Stimulated activated CD8-positive, alpha-beta memory T cell treated with anti-CD3 and anti-CD28 coated beads, Interleukin-12 subunit alpha, Interleukin-12 subunit beta, amount 100 ng/mL, for 24 hours (primary cell): ENCODE results near the gene LYSET.
"Not testable (repeated sequence)": the region's sequence is repeated elsewhere in the genome, so short reads cannot be mapped to it uniquely, and the experiment has no call there.

Experiments used
- DNase-seq: peaks from one replicate; pipeline ENCODE4 v3.0.0-alpha.2; 2020; ENCODE audit errors: extremely low read depth

Gene LYSET

GRCh38 chr14:93168610-93169009, 16.5 kb upstream of the LYSET start:
- DNase-seq, result not testable (repeated sequence)

DNA sequence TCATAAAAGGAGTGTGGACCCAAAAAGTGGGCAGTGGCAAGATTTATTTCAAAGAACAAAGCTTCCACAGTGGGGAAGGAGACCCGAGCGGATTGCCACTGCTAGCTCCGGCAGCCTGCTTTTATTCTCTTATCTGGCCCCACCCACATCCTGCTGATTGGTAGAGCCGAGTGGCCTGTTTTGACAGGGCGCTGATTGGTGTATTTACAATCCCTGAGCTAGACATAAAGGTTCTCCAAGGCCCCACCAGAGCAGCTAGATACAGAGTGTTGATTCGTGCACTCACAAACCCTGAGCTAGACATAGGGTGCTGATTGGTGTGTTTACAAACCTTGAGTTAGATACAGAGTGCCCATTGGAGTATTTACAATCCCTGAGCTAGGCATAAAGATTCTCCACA, 15.5 kb upstream of the LYSET start:
- not testable (repeated sequence) for DNase-seq

DNA sequence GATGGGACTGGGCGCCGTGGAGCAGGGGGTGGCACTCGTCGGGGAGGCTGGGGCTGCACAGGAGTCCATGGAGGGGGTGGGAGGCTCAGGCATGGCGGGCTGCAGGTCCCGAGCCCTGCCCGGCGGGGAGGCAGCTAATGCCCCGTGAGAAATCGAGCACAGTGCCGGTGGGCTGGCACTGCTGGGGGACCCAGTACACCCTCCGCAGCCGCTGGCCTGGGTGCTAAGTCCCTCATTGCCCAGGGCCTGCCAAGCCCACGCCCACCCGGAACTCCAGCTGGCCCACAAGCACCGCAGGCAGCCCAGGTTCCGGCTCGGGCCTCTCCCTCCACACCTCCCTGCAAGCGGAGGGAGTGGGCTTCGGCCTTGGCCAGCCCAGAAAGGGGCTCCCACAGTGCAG, 15.0 kb upstream of the LYSET start:
- not testable (repeated sequence) for DNase-seq

- DNase-seq, result no peak
Measured at GRCh38 chr14:93171376-93171775, 13.7 kb upstream of the LYSET start.

DNA sequence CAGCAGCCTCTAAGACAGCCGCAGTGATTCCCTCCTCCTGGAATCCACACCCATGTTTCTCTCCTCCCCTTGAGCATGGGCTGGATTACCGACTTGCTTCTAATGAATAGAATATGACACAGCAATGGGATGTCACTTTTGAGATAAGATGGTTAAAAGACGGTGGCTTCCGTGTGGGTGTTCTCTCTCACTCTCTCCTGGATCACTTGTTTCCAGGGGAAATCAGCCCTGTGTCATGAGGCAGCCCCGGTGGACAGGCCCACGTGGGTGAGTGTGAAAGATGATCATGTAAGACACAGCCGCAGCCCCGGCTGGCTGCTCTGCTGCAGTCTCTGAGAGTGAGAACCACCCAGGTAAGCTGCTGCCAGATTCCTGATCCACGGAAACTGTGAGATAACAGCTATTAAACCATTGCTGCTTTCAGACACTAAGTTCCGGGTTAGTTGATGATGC, 11.1 kb upstream of the LYSET start:
- DNase-seq, result no peak

DNA sequence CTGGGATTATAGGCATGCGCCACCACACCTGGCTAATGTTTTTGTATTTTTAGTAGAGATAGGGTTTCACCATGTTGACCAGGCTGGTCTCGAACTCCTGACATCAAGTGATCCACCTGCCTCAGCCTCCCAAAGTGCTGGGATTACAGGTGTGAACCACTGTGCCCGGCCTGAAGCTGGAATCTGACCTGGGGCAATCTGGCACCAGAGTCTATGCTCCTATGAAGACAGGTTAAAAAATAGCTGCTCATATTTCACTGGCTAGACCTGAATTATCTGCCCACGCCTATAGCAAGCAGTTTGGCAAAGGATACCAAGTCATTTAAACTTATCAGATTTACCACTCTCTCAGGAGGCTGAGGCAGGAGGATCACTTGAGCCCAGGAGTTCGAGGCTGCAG, 10.4 kb upstream of the LYSET start:
- not testable (repeated sequence) for DNase-seq

- no peak for DNase-seq
Measured at GRCh38 chr14:93175492-93175891, 9.6 kb upstream of the LYSET start.

- no peak for DNase-seq
Measured at GRCh38 chr14:93183596-93184317, 1.4 kb upstream of the LYSET start.

GRCh38 chr14:93185349-93185720, 218 bp downstream of the LYSET start:
- DNase-seq, result no peak

GRCh38 chr14:93186466-93186865, 1.3 kb downstream of the LYSET start:
- DNase-seq, result no peak

GRCh38 chr14:93186956-93187355, 1.8 kb downstream of the LYSET start:
- DNase-seq, result no peak

DNA sequence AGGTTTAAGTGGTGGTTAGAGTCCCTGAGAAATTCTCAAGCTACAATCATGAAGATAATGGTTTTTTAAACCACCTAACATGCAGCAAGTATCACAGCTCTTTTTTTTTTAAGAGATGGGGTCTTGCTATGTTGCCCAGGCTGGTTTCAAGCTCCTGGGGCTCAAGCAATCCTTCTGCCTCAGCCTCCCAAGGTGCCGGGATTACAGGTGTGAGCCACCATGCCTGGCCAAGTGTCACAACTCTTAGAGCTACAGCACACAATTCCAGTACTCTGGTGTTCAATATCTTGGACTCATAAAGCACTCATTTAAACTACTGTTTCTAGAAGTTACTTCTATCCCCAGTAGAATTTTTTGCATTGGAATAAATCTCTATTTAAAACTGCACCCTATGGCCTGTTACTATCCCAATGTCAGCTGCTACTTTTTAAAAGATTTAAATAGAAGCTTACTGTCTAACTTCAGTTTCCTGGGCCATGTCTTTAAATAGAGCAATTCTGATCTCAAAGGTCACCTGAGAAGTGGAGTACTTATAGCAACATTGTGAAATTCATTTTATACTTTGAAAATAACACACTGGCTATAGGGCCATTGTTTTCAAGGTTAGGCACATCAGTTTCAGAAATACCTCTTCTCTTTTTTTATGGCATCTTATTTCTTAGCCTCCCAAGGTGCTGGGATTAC, 10.3 kb downstream of the LYSET start:
- DNase-seq, result no peak

GRCh38 chr14:93199031-93199430, 13.9 kb downstream of the LYSET start:
- DNase-seq, result no peak

DNA sequence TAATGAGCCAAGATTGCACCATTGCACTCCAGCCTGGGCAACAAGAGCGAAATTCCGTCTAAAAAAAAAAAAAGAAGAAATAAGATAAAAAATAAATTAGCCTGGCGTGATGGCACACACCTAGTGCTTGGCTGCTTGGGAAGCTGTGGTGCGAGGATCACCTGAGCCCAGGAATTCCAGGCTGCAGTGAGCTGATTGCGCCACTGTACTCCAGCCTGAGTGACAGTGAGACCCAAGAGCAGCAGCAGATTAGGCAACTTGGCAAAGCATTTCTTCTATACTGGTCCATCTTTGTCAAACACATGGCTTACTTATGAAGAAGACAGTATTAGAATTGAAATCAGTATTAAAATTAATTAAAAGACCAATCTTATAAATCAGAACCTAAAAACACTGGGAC, 15.4 kb downstream of the LYSET start:
- no peak for DNase-seq

- DNase-seq, result no peak
Measured at GRCh38 chr14:93201155-93201704, 16.1 kb downstream of the LYSET start.

DNA sequence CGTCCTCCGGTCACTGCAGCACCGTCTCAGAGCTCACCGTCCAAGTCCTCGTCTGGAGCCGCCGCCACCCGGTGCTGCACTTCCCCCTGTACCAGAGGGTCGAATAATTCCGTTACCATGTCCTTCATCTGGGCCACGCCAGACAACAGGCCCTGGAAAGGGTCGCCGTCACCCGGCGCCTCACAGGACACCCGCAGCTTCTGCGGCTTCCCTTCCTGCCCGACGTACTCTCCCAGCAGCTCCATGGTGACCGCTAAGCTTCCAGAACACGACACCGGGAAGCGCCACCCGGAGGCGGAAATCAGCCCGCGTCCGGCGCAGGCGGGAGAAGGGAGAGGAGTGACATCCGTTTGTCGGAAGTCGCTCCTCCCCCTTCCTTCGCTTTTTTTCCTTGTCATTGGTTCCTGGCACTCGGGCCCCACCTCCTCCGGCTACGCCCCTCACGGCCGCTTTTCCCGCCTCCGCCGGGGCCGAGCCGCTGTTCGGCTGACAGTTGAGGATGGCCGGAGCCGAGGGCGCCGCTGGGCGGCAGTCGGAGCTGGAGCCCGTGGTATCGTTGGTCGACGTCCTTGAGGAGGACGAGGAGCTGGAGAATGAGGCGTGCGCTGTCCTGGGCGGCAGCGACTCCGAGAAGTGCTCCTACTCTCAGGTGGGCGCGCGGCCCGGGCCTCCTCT, 21.8 kb downstream of the LYSET start, which contains the start of the genes GON7 and UBR7:
Gene GON7 (minus strand): TSS at position 273 of the 675 bp plus-strand sequence. CDS start 28 bp downstream, at position 245.
Gene UBR7 (plus strand): TSS at position 464 of the 675 bp plus-strand sequence. CDS start 36 bp downstream, at position 500.
- DNase-seq, result peak; percentile 73

DNA sequence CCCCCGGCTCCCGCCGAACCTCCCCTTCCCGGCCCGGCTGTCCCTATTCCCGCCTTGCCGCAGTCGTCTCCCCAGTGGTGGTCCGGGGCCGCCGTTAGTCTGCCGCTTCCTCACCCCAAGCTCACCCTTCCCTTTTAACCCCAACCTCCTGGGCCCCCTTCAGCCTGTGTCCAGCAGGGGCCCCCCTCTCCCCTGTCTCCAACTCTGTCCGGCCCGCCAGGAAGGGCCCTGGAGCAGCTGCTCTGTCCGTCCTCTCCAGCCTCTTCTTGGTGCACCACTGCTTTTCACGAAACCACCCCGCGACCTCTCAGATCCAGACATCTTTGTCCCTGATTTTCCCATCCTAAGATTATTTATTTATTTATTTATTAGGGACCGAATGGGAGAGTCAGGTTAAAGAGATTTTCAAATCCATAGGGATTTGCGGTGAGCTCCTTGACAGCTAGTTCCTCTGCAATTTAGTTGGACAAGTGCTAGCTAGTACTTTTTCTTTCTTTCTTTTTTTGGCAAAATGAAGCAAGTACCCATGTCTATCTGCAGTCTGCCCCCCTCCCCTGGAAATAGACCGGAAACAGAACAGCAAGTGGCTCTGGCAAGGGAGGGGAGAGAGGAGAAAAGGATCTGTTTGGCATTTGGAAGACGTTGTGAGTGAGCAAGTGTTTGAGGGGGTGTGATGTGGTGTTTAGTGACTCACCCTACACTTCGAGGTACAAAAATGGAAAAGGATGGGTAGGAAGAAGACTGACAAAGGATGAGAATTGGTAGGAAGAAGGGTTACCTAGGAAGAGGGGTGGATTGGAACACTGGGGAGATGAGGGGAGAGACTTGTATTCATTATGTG, 22.6 kb downstream of the LYSET start:
- DNase-seq, result no peak

GRCh38 chr14:93212432-93212831, 27.3 kb downstream of the LYSET start:
- DNase-seq, result no peak

DNA sequence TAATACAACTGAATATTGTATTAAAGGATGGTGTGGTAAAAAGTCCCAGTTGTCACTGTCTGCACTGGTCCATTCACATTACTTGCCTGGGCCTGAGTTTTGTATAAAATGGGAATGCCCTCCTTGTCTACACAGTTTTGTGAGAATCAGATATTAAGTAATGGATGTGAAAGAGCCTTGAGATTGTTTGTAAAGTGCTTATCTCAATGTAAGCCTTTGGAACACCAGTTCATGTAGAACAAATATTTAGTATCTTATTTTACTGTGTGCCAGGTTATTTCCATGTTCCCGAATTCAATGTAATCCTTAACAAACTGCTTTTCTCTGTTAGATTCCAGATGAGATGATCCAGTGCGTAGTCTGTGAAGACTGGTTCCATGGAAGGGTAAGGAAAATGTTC, 29.5 kb downstream of the LYSET start:
- no peak for DNase-seq

DNA sequence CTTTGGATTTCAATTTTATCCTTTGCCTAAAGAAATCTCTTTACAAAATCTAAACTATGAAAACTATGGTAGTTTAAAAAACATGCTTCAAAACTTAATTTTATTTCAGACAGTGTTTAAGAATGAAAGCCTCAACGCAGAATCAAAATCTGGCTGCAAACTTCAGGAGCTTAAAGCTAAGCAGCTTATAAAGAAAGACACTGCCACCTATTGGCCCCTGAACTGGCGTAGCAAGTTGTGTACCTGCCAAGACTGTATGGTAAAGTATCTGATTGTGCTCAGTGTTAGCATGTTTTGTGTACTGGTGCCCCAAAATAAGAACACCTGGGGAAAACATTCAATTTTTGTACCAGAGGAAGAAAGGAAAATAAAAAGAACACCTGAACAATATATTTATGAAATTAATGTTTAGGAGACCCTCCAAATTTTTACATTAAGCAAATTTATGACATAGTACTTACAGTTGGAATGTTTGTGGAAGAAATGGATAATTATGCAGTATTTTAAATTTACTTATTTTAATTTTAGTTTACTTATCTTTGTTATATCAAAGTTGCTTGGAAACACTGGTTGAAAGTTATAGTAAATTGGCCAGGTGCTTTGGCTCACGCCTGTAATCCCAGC, 34.1 kb downstream of the LYSET start:
- DNase-seq, result no peak

DNA sequence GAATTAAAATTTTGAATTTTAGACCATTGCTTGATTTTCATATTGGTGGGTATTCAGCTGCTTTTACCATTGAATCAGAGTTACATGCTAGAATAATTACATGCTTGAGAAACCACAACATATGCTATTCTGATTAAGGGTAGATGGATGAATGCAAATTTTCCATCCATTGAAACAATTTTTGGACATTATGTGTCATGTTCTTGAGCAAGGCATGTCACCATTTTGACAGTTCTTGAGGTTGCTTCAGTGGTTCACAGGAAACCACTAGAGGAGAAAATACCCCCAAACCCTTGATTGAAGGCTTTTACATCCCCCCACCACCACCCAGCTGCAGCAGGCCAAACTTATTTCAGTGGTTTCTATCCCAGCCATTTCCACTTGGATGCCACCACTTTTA, 35.4 kb downstream of the LYSET start:
- no peak for DNase-seq
